Colonic mucosa (tissue), 4 donors: ENCODE data around the gene KRT222. TPM values are rescaled to one million over a fixed set of nuclear protein-coding genes. Genes with fewer than 3 reads are reported as not detected.

Experiments used
- DNase-seq: peaks from one replicate; pipeline ENCODE4 v3.0.0-alpha.2; 2020
- H3K27ac ChIP-seq: fragments of 200-600 bp; one replicate; pipeline ENCODE4 v1.8.0; 2021
- H3K27me3 ChIP-seq: fragments of 200-600 bp; one replicate; pipeline ENCODE4 v1.8.0; 2021
- H3K36me3 ChIP-seq: fragments of 200-600 bp; one replicate; pipeline ENCODE4 v1.8.0; 2021
- H3K4me1 ChIP-seq: fragments of 200-600 bp; one replicate; pipeline ENCODE4 v1.8.0; 2021; ENCODE audit warnings: mild to moderate bottlenecking
- H3K4me3 ChIP-seq: fragments of 200-600 bp; one replicate; pipeline ENCODE4 v1.8.0; 2021
- H3K9ac ChIP-seq, 2 donors: one replicate each; pipeline ENCODE4 v1.7.0; 2013; ENCODE audit warnings: control low read depth in 2 of 2, low read depth in 2 of 2, low read length in 2 of 2
- H3K9me3 ChIP-seq: fragments of 200-600 bp; one replicate; pipeline ENCODE4 v1.8.0; 2021
- intact Hi-C: fragments of 100-400 bp; cut with DNase I; formaldehyde crosslinking; loops from one replicate; pipeline ENCODE4 v1.14.1; 2022
- total RNA-seq, 2 donors: library from RNA; stranded (reverse); fragmentation: NEBNext Ultra II Directional in 1 of 2; extraction: Animal tissue kit (Norgen Biotek cat#: 25700) in 1 of 2; gene quantifications; one replicate each; pipeline ENCODE4 v1.2.1, GENCODE V29; 2021
- TF ChIP-seq, protein P1 (sequence below): fragments of 200-600 bp; IDR thresholded peaks from one replicate; pipeline ENCODE4 v1.8.0; 2022; ENCODE audit warnings: antibody characterized with exemption, mild to moderate bottlenecking
- donor health status: healthy.
- donor health status: DM: no; HTN: no; CAD: no.
- donor health status: DM: no; HTN: no; CAD: no.

The KRT222 gene
- total RNA-seq, 2 donors from 2014 or later = 0.69 TPM; not detected in 1

DNA sequence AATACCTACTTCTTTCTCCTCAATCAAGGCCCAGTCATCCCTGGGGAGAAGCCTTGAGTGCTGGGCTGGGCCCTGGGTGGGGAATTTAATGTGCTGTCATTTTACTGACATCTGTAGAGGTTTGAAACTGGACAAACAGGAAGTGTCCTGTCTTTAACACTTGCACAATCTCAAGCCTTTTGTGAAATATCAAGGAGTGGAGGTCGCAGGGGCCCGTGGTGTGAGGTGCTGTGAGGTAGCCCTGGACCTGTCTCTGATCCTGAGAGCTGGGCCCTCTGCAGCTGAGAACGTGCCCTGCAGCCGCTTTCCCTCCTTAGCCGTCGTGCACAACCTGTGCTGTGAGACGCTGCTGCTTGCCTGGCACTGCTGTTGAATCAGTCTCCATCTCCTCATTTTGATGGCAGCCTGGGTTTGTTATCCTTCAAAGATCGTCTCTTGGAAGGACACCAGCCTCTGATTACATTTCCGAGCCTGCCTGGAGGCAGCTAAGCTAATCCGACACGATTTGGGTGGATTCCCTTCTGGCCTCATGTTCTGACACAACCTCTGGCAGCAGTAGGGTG lies 47.2 kb downstream of the KRT222 start:
- Histone ChIP-seq H3K9ac (no peak overlapping the region), H3K36me3 (no peaks in the 10 kb centered on the region), H3K4me1 (peaks cover 13% of the 10 kb centered on the region), H3K4me3 (no peak overlapping the region), H3K27ac (no peak overlapping the region), H3K27me3 (no peaks in the 10 kb centered on the region), H3K9me3 (no peaks in the 10 kb centered on the region)
- intact Hi-C loops = loop anchor here (5.0 kb wide), 1 partner anchor 175 kb away; no protein-coding TSS in a partner anchor
- TF ChIP-seq, protein P1, sequence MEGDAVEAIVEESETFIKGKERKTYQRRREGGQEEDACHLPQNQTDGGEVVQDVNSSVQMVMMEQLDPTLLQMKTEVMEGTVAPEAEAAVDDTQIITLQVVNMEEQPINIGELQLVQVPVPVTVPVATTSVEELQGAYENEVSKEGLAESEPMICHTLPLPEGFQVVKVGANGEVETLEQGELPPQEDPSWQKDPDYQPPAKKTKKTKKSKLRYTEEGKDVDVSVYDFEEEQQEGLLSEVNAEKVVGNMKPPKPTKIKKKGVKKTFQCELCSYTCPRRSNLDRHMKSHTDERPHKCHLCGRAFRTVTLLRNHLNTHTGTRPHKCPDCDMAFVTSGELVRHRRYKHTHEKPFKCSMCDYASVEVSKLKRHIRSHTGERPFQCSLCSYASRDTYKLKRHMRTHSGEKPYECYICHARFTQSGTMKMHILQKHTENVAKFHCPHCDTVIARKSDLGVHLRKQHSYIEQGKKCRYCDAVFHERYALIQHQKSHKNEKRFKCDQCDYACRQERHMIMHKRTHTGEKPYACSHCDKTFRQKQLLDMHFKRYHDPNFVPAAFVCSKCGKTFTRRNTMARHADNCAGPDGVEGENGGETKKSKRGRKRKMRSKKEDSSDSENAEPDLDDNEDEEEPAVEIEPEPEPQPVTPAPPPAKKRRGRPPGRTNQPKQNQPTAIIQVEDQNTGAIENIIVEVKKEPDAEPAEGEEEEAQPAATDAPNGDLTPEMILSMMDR = no peak
- DNase-seq = peak; percentile 46

DNA sequence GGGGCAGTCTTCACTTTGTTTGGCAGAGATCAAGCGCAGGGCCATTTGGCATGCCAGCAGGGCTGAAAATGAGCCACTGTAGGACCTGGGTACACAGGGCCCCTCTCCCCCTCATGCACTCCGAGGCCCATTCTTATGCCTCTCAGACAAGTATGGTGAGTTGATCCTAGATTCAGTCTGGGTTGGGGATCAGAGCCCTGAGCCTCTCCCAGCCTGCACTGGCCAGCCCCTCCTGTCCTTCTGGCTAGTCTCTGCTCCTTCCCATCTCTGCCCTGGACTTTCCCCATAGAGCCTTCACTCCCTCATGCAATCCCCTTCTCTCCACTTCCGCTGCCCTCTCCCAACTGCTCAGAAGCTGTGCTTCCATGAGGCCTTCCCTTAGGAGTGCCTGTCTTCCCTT lies 48.4 kb downstream of the KRT222 start:
- H3K9me3 ChIP-seq = no peaks in the 10 kb centered on the region
- DNase-seq = no peak
- intact Hi-C loops = loop anchor here (5.0 kb wide), 1 partner anchor 176 kb away; no protein-coding TSS in a partner anchor
- H3K4me1 ChIP-seq = peaks cover 13% of the 10 kb centered on the region
- no peak overlapping the region for H3K9ac ChIP-seq
- H3K36me3 ChIP-seq = no peaks in the 10 kb centered on the region
- TF ChIP-seq, protein P1 = no peak
- H3K4me3 ChIP-seq = no peak overlapping the region
- no peaks in the 10 kb centered on the region for H3K27me3 ChIP-seq
- no peak overlapping the region for H3K27ac ChIP-seq

DNA sequence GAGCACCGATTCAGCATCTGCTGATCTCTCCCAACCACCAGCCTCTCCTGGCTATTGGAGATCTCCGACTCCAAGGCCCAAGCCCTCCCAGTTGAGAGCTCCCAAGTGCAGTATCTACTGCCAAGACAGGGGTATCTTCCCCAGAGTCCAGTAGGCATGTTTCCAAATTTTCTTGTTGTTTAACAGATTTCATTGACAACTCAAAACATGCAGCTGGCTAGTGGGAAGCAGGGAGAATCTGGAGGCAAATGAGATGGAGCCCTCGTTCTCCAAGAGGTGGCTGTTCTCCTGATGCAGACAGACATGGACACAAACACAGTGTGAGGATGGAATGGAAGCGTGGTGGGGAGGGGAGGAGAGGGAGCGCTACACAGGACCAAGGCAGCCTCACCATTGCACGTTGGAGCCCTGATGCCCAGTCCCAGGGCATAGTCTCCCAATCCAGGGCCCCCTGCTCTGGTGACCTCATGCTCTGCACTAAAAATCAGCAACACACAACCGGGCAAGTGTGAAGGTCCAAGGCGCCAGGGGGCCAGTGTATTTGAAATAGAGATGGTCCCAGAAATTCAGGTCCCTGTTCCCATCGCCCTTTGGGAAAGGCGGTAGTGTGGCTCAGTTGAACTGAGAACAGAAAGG lies 49.0 kb downstream of the KRT222 start:
- no peak overlapping the region for H3K4me3 ChIP-seq
- H3K27me3 ChIP-seq = no peaks in the 10 kb centered on the region
- H3K27ac ChIP-seq = no peak overlapping the region
- intact Hi-C loops = loop anchor here (5.0 kb wide), 1 partner anchor 176 kb away; no protein-coding TSS in a partner anchor
- H3K9me3 ChIP-seq = no peaks in the 10 kb centered on the region
- H3K36me3 ChIP-seq = no peaks in the 10 kb centered on the region
- DNase-seq = no peak
- no peak overlapping the region for H3K9ac ChIP-seq
- TF ChIP-seq, protein P1 = no peak
- H3K4me1 ChIP-seq = peaks cover 13% of the 10 kb centered on the region

DNA sequence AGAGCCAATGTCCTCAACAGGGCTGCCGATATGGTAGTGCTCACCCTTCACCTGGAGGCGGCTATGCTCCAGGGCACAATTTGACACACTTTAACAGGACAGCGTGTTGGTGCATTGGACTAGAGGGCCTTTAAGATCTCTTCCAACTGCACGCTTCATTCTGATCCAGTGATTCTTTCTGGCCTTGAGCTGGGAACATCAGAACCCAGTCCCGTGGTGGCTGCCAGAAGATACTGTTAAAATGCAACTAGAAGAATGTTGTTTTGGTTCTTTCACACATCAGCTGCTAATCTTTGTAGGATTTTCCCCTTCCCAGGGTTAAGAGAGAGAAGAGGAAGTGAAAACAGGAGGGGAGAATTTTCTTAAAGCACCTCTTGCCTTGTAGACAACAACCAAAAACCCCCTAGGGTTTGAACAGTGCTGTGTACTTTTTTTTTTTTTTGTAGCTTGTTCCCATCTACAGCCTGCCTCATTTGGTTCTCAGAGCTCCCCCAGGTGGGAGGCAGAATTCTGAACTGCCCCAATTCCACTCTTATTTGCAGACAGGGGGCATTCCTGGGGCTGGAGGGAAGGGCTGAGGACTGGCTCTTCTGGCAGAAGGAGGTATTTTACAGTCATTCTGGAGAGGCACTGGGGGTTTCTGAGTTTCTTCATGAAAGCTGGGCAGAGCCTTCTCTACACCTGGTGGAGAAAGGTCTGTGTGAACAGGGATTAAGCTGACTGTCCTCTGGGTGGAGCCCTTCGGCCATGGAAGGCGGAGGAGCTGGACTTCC lies 49.7 kb downstream of the KRT222 start:
- H3K4me1 ChIP-seq = peaks cover 13% of the 10 kb centered on the region
- no peaks in the 10 kb centered on the region for H3K9me3 ChIP-seq
- DNase-seq = peak; percentile 63
- intact Hi-C loops = loop anchor here (5.0 kb wide), 1 partner anchor 177 kb away; no protein-coding TSS in a partner anchor
- no peak overlapping the region for H3K9ac ChIP-seq
- H3K4me3 ChIP-seq = no peak overlapping the region
- H3K27me3 ChIP-seq = no peaks in the 10 kb centered on the region
- no peaks in the 10 kb centered on the region for H3K36me3 ChIP-seq
- no peak overlapping the region for H3K27ac ChIP-seq
- TF ChIP-seq, protein P1 = peak; percentile 40

- Histone ChIP-seq H3K27ac (no peak overlapping the region), H3K27me3 (no peaks in the 10 kb centered on the region), H3K4me3 (no peak overlapping the region), H3K9me3 (no peaks in the 10 kb centered on the region), H3K4me1 (peaks cover 12% of the 10 kb centered on the region), H3K36me3 (no peaks in the 10 kb centered on the region), H3K9ac (no peak overlapping the region)
- DNase-seq = no peak
- intact Hi-C loops = loop anchor here (5.0 kb wide), 1 partner anchor 178 kb away; no protein-coding TSS in a partner anchor
- TF ChIP-seq, protein P1 = no peak
Observed at GRCh38 chr17:40614431-40615067, 50.4 kb downstream of the KRT222 start.
